HG03354 (cell line): ENCODE measurements around the gene TNFRSF19.
A peak's percentile ranks its signal among the peaks of the same experiment; 100 is the strongest.
"Not testable (repeated sequence)": the region's sequence is repeated elsewhere in the genome, so short reads cannot be mapped to it uniquely, and the experiment has no call there.

Source experiments
- ATAC-seq: cut with Tn5 transposase; IDR thresholded peaks from one replicate; pipeline ENCODE4 v1.9.1; 2021; ENCODE audit warnings: mild to moderate bottlenecking; ENCODE audit not compliant: unreplicated experiment, poor library complexity, severe bottlenecking

The TNFRSF19 gene

DNA sequence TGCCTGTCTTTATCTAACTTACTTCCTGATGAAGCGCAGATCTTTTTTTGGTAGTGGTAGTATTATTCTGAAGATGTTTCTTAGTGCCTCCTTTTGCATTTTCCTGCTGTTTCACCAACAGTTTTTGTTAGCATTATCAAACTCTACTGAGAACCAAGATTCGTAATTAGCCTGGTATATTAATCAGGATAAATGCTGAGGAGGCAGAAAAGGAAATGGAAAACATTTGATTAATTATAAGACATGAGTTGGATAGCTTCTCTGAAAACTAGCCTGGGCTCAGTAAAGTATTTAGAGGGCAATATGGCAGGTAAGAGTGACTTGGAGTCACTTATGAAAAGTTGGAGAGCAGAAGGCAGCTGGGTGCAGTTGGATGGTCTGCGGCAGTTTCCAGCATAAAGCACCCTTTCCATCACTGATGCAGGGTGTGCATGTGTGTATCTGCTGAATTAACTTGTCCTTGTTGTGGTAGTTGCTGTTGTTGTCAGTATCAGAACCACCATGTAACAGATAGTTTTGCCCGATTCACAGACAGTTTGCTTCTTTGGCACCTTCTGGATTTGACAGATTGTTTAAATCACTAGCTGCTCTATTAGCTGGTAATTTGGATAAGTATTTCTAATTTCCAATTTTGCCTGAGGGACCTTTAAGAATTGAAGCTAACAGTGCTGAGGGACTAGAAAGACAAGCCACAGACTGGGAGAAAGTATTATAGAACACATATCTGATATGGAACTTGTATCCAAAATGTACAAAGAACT, 6.9 kb upstream of the TNFRSF19 start:
- no peak for ATAC-seq

DNA sequence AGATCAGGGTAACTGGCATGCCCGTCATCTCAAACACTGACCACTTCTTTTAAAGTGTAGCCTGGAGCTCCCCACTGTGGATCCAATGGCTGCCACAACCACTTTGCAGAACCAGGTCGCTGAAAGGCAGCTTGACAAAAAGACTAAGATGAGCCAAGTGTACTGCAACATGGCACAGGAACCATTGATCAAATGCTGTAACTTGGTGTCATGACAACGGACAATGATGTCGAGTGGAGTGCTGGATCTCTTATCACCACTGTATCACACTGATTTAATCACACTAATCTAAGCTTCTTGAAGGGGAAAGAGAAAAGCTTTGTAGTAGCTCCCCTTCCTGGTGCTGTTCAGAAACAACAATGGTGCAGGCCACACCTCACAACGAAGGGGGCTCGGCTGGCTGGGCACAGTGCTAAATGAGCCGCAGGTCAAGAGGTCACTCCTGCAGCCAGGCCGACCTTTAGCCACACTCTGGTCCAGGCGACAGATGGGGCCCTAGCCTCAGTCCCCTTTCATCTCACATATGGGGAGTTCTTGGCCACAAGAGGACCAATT, 2.2 kb upstream of the TNFRSF19 start:
- ATAC-seq: no peak

DNA sequence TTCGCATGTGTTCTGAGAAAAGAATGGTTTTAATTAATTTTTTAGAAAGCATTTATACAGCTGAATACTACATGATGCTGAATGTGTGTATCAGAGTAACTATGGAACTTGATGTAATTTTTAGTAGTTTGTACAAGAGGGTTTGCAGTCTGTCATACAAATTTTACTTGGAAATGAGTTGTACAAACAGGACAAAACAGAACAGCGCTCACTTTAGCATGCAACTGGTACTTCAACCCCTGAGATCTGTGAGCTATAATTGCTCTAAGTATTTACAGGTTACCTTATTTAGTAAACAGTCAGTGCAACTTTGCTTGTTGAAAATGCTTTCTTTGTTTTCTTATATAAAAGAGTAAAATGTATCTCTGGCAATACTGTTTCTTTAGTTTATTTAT, 706 bp downstream of the TNFRSF19 start:
- no peak for ATAC-seq

DNA sequence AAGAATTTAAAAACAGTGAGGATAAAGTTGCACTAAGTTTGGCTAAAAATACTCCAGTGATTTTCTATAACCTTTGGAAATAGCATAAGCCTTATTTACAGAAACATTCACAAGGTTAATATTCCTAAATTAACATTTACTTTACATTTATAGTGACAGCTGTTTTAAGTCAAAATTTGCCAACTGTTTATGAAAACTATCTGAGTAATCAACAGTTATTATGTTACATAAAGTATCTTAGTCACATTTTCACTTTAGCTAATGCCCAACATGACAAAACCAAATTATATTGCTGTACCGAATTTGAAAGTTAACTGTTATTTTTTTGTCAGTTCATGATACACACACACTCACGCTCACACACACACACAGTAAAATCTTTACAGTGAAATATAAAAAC, 1.2 kb downstream of the TNFRSF19 start:
- ATAC-seq: no peak

DNA sequence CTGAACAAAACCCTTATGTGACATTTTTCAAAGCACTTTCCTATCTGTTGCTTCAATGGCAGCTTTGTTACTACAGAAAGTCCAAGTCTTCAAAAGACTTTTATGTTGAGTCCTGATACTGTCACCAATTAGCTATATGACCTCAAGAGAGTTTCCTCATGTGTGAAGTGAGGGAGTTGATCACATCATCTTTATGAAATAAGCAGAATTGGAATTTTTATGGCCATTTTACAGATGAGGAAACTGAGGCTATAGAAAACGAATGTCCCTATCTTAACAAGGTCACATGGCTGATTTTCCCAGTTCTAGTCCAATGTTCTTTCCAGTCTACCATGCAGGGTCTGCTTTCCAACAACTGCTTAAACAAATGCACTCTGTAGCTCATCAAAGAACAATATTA, 2.6 kb downstream of the TNFRSF19 start:
- ATAC-seq: no peak

DNA sequence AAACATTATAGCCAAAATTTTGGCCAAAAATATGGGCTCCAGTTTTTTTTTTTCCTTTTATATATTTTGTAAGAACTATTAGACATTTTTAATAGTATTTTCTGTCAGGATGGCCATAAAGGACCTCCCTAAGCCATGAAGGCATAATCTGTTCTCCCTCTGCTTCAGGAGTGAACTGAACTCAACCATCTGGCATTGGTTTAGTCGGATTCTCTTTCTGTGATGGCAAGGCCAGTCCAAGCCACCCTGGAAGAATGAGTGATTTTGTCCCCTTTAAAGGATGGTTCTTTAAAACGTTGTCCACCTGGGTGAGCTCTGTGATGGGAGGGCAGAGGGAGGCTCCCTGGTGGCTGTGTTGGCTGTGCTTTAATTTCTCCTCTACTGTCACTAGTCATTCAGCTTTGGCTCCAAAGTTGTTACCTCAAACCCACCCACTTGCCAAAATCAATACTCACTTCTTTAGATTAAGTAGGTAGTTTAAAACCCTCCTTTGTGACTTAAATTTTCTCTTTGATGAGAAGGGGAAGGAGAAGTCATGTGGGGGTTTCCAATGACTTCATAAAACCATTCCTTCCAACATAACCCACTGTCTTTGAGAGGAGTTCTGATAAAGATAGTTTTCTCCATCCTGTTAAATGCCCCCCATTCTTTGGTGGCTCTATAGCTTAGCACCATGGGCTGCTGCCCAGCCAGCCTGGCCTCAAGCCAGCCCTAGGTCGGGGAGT, 4.4 kb downstream of the TNFRSF19 start:
- no peak for ATAC-seq

DNA sequence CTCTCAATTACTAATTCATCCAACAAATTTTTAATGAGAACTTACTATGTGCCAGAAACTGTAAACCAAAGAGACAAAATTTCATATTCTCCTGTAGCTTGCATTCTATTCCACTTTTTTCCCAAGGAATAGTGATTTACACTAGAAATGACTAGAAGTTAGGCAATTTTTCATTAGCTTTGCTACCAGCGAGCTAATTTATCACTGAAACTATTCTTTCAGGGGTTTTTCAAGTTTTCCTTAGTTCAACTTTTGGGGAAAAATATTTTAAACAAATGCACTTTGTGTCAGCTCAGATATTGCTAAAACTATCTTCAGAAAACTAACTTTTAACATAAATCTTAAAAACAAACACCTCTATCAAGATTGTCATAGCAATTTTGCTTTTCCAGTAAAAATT, 5.4 kb downstream of the TNFRSF19 start:
- ATAC-seq: no peak

DNA sequence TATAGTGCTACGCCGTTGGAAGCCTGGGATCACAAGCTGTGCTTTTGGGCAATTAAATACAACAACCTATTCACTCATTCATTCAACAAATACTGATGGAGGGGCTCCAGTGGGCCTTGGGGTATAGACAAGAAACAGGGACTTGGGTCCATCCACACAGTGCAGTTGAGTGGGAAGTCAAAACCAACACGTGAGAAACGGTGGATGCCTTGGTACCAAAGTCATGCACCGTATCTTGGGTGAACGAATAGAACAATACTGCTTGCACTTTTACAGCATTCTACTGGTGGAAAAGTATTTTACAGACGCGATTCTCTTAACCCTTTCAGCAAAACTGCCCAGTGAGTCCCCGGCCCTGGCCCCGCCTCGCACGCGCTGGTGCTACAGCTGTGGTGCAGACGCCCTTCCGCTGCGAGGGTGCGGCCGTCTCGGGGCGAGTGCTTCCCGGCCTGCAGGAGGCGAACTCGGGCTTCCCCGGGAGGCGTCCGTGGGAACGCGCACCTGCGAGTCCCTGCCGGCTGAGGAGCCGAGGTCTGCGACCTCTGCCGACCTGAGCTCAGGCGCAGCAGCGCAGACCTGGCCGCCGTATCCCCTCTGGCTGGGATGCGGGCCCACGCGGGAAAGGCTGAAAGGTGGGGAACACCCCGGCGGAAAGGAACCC, 8.3 kb downstream of the TNFRSF19 start:
- ATAC-seq: peak; percentile 65

DNA sequence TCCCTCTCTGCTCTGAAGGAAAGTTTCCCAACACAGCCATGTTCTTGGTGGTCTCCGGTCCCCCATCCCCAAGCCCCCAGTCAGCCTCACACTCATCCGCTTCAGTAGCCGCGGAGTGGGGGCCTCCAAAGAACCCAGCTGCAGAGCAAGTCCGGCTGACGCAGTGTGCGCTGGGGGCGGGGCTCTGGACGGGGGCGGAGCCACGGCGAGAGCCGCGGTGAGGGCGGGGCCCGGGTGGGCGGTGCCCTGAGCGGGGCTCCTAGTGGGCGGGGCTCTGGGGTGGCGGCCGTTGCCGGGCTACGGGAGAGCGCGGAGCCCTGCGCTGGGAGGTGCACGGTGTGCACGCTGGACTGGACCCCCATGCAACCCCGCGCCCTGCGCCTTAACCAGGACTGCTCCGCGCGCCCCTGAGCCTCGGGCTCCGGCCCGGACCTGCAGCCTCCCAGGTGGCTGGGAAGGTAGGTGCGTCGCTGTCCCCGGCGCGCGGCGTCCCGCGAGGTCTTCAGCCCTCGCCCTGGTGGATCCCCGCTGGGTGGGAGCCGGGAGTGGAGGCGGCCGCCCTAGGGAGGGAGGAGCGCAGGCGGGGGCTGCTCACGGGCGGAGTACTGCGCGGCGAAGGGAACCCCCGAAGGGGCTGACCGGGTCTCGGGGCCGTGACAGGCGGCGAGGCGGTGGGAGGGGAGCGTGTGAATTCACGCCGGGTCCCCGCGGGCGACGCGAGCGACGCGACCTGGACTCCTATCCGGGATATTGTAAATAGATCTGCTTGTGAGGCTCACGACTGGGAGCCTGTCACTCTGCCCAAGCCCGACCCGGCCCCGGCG, 9.1 kb downstream of the TNFRSF19 start:
- peak; percentile 89 for ATAC-seq

DNA sequence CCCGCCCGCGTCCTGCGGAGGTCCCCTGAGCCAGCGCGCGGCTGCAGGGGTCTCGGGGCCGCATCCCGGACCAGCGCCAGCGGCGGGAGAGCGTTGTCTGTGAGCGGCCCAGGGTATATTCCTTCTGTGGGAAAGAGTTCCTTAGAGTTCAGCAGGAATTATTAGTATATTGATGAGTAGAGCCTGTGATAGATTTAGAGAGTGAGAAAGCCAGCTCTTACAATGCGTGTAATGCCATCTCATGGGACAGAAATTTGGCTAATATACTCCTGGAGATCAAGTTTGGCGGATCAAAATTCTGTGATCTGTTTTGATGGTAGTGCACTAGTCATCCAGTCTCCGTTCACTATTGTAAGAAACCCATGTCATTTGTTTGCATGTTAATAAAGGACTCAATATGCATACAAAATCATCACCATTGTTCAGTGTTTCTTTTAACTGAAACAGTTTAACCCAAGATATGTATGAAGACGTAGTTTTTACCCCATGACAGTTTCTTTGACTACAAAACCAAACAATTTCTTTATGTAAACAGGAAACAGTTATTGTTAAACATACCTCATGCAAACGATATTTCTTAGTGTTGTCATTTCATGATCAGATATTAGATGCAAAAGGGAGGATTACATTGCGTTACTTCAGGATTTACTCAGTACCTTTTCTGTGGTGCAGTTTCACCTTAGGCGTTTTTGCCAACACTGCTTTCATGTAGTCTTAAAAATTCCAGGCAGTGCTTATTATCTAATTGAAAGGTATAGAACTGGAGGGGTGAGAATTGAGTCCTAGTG, 9.9 kb downstream of the TNFRSF19 start:
- ATAC-seq: no peak

DNA sequence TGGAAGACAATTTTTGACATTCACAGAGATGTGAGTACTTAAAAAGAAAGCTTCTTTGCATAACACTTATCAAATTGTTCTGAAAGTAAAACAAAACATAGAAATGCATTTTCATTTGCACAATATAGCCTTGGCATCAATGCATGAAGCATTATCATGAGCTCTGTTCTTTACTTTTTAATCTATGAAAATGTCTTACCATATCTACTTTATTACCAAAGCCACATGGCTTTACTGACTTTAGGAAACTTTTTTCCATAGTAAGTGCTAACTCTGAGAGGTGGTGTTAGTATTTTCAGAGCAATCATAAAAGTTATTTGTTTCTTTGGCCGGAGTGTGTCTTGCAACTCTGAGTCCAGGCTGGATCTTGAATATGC, 10.5 kb downstream of the TNFRSF19 start:
- no peak for ATAC-seq

DNA sequence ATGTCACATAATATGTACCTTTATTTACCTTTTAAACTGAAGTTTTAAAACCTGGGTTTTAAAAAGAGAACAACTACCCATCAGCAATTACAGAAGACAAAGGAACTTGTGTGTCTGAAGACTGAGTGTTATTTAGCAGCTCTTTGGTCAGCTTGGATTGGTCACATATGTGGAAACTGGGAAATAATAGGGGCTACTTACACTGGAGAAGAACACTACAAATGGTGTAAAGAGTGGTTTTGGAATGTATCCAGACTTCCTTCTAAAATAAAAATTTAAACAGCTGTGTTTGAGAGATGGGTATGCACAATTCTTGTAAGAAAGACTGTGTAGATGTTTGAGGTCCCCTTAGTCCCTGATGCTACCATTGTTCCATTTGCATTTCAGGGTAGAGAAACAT, 13.3 kb downstream of the TNFRSF19 start:
- ATAC-seq: no peak

DNA sequence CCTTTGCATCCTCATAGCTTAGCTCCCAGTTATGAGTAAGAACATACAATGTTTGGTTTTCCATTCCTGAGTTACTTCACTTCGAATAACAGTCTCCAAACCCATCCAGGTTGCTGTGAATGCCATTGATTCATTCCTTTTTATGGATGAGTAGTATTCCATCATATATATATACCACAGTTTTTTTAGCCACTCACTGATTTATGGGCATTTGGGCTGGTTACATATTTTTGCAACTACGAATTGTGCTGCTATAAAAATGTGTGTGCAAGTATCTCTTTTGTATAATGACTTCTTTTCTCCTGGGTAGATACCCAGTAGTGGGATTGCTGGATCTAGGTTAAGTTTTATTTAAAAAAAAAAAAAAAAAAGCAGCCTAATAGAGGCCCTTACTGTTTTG, 14.1 kb downstream of the TNFRSF19 start:
- no peak for ATAC-seq

DNA sequence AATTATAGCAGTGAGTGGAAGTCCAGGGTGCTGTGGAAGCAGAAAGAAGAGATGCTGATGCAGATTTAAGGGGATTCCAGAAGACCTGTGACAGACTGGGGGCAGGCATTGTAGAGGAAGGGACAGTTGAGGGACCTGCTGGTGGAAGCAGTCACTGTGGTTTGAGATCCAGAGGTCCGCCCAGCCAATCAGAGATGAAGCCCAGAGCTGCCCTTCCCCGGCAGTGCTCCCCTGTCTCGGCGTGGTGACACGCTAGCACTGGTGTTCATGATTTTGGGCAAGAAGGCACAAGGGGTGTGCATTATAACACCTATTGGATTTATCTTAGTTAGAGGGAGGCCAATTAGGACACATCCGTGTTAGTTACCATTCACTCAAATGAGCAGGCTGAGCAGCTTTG, 16.1 kb downstream of the TNFRSF19 start:
- no peak for ATAC-seq

DNA sequence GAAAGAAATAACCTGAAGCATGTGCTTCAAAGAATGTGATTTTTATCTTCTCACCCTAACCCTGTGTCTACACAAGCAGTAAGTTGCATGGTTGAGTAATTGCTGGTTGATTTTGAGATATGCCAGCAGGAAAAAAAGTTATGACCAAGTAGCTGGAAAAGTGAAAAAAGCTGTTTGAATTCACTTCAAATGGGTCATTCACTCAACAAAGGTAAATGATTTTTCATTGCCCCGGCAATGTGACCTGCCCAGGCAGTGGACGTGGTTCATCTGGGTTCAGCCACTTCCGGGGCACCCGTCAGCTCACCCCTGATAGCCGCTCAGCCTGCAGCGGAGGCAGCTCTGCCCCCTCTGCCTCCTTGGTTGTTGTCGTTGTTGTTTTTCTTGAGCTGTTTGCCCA, 18.5 kb downstream of the TNFRSF19 start:
- no peak for ATAC-seq

DNA sequence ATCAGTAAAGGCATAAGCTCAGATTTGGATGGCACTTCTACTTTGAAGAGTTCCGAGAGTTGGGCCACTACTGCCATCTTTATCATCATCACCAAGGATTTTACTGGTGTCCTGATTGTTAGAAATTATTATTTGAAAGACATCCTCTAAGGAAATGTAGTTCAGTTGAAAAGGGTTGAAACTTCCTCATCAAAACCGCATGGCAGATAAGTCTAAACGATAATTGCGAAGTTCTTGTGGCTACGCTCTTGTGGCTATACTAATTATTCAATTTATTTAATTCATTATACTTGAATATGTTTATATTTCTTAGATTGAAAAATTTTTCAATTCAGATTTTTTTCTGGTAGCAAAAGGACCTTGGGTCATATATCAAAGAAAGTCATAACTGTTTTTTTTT, 22.4 kb downstream of the TNFRSF19 start:
- ATAC-seq: no peak

DNA sequence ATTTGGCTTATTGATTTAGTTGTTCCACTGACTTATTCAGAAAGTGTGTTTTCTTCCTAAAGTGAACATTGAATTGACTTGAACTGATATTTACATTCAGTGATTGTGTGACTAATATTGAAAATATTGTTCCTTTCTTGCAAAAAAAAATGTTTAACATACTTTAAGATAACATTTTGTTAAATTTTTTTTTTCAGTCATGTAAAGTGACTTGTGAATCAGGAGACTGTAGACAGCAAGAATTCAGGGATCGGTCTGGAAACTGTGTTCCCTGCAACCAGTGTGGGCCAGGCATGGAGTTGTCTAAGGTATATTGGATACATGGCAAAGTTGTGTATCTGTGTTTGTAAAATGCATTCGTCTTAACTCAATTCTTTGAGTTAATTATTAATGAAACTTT, 22.9 kb downstream of the TNFRSF19 start:
- no peak for ATAC-seq

DNA sequence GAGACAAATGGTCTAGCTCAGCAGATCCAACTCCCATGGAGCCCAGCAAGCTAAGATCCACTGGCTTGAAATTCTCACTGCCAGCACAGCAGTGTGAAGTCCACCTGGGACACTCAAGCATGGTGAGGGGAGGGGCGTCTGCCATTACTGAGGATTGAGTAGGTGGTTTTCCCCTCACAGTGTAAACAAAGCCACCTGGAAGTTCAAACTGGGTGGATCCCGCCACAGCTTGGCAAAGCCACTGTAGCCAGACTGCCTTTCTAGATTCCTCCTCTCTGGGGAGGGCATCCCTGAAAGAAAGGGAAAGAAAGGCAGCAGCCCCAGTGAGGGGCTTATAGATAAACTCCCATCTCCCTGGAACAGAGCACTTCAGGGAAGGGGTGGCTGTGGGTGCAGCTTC, 24.1 kb downstream of the TNFRSF19 start:
- ATAC-seq: not testable (repeated sequence)

DNA sequence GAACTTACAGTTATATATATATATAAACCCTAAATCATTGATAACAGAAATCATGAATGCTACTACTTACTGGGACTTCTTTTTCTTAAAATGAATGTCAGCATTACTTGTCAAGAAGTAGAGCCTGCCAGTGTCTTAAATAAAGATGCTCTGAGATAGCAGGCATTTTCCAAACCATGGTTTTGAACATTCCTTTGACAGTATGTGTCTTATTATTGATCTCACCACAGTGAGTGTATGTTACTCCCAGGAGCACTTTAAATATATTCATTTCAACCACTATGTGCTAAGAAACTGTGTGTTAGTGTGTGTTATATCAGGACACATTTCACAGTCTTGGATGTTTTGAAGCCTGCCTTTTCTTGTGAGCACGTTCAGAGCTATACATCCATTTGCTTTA, 28.2 kb downstream of the TNFRSF19 start:
- ATAC-seq: no peak
